DND-41 (cell line): ENCODE data around the gene PSRC1.

Source experiments
- EZH2 ChIP-seq: IDR thresholded peaks from 3 replicates; pipeline ENCODE4 v1.6.1; 2012; ENCODE audit warnings: borderline replicate concordance, low read depth, mild to moderate bottlenecking, moderate library complexity, low read length, inconsistent platforms; ENCODE audit not compliant: severe bottlenecking
- TF ChIP-seq, protein P1 (sequence below): IDR thresholded peaks from 2 replicates; pipeline ENCODE4 v1.5.1; 2012; ENCODE audit warnings: borderline replicate concordance, low read length, moderate library complexity, mild to moderate bottlenecking; ENCODE audit not compliant: poor library complexity, severe bottlenecking; ENCODE audit errors: extremely low read depth

DNA sequence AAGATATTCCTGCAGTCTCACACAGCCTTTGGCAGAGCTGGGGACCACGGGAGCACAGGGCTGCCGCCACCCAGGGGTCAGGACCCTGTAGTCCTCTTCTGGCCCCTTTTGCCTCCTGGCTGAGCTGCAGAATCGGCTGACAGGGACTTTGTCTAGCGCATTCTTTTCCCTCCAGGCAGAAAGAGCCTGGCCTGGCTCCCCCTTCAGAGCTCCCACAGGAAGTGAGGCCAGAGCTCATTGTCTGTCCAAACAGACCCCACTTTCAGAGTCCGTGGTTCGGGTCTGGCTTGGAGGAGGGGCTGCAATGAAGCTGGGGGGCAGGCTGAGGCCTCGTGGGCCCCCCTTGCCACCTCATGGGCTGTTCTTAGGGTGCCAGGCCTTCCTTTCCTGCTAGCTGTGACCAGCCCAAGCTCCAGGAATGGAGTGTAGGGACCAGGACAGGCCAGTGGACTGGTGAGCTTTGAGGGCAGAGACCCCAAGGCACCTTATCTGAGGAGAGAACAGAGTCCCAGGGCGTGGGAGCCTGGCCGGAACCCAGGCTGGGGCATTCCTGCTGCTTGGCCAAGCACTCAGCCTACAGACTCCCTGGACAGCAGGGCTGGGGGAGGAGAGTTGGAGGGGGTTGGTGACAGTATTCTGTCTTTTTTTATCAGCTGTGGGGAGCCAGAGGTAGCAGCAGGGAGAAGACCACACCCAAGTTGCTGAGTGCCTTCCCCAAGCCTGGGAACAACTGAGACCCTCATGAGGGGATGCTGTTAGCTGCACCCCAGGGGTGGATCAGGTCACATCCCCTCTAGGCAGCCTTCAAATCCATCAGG, 28.9 kb downstream of the PSRC1 start:
- TF ChIP-seq, protein P1, sequence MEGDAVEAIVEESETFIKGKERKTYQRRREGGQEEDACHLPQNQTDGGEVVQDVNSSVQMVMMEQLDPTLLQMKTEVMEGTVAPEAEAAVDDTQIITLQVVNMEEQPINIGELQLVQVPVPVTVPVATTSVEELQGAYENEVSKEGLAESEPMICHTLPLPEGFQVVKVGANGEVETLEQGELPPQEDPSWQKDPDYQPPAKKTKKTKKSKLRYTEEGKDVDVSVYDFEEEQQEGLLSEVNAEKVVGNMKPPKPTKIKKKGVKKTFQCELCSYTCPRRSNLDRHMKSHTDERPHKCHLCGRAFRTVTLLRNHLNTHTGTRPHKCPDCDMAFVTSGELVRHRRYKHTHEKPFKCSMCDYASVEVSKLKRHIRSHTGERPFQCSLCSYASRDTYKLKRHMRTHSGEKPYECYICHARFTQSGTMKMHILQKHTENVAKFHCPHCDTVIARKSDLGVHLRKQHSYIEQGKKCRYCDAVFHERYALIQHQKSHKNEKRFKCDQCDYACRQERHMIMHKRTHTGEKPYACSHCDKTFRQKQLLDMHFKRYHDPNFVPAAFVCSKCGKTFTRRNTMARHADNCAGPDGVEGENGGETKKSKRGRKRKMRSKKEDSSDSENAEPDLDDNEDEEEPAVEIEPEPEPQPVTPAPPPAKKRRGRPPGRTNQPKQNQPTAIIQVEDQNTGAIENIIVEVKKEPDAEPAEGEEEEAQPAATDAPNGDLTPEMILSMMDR, result no peak
- TF ChIP-seq EZH2, result no peak
